Measurements from ENCODE around the gene MYLK3. TPM values are rescaled to one million over a fixed set of nuclear protein-coding genes. Genes with fewer than 3 reads are reported as not detected.

Gene MYLK3
- total RNA-seq, 1 donor from 2014 or later, result under 0.01 TPM

- FAIRE-seq, result no peak
- TF ChIP-seq CTCF (IDR thresholded peaks at IDR 0.05; ENCODE audit: insufficient read depth, low read length, severe bottlenecking), result no peak
- Histone ChIP-seq H3K27me3 (ENCODE audit: control insufficient read depth, insufficient read depth, low read length) (no peaks in the 10 kb centered on the region), H3K4me3 (ENCODE audit: low read depth, low read length) (no peak overlapping the region), H3K36me3 (ENCODE audit: control insufficient read depth, insufficient read depth, low read length) (no peaks in the 10 kb centered on the region)
- DNase-seq (ENCODE audit: low read depth), result no peak
Observed at GRCh38 chr16:46700048-46700447, 48.1 kb downstream of the MYLK3 start.

- Histone ChIP-seq H3K27me3 (ENCODE audit: control insufficient read depth, insufficient read depth, low read length) (no peaks in the 10 kb centered on the region), H3K4me3 (ENCODE audit: low read depth, low read length) (no peak overlapping the region), H3K36me3 (ENCODE audit: control insufficient read depth, insufficient read depth, low read length) (peaks cover 2% of the 10 kb centered on the region)
- FAIRE-seq, result no peak
- TF ChIP-seq CTCF (IDR thresholded peaks at IDR 0.05; ENCODE audit: insufficient read depth, low read length, severe bottlenecking), result no peak
- no peak for DNase-seq (ENCODE audit: low read depth)
Observed at GRCh38 chr16:46696957-46697356, 51.2 kb downstream of the MYLK3 start.

GRCh38 chr16:46695937-46696336 lies 52.2 kb downstream of the MYLK3 start:
- FAIRE-seq, result no peak

GRCh38 chr16:46693598-46693997 lies 54.5 kb downstream of the MYLK3 start:
- H3K27me3 ChIP-seq (ENCODE audit: control insufficient read depth, insufficient read depth, low read length), result no peaks in the 10 kb centered on the region
- H3K36me3 ChIP-seq (ENCODE audit: control insufficient read depth, insufficient read depth, low read length), result peaks cover 2% of the 10 kb centered on the region
- TF ChIP-seq CTCF (IDR thresholded peaks at IDR 0.05; ENCODE audit: insufficient read depth, low read length, severe bottlenecking), result no peak
- FAIRE-seq (no peak), DNase-seq (ENCODE audit: low read depth) (no peak)
- H3K4me3 ChIP-seq (ENCODE audit: low read depth, low read length), result no peak overlapping the region

More at GRCh38 chr16:46695937-46696336, 52.2 kb downstream of the MYLK3 start:
- no peak for TF ChIP-seq CTCF (IDR thresholded peaks at IDR 0.05; ENCODE audit: insufficient read depth, low read length, severe bottlenecking)
- DNase-seq (ENCODE audit: low read depth), result no peak
- no peaks in the 10 kb centered on the region for H3K27me3 ChIP-seq (ENCODE audit: control insufficient read depth, insufficient read depth, low read length)
- no peak overlapping the region for H3K4me3 ChIP-seq (ENCODE audit: low read depth, low read length)
- peaks cover 2% of the 10 kb centered on the region for H3K36me3 ChIP-seq (ENCODE audit: control insufficient read depth, insufficient read depth, low read length)

- H3K4me3 ChIP-seq (ENCODE audit: low read depth, low read length), result no peak overlapping the region
- no peak for TF ChIP-seq CTCF (IDR thresholded peaks at IDR 0.05; ENCODE audit: insufficient read depth, low read length, severe bottlenecking)
- peaks cover 2% of the 10 kb centered on the region for H3K36me3 ChIP-seq (ENCODE audit: control insufficient read depth, insufficient read depth, low read length)
- DNase-seq (ENCODE audit: low read depth) (no peak), FAIRE-seq (no peak)
- H3K27me3 ChIP-seq (ENCODE audit: control insufficient read depth, insufficient read depth, low read length), result no peaks in the 10 kb centered on the region
Observed at GRCh38 chr16:46691726-46692125, 56.4 kb downstream of the MYLK3 start.
